Immature natural killer cell (primary cell): Measurements from ENCODE around the gene TIMD4. TPM values are rescaled to one million over a fixed set of nuclear protein-coding genes. Genes with fewer than 3 reads are reported as not detected.
"Not testable (repeated sequence)": the region's sequence is repeated elsewhere in the genome, so short reads cannot be mapped to it uniquely, and the experiment has no call there.

Source experiments
- DNase-seq, 3 donors: peaks; one replicate each; pipeline ENCODE4 v3.0.0; 2022; ENCODE audit warnings: mixed read lengths in 1 of 3
- H3K27ac Mint-ChIP-seq, 6 donors: one replicate each; pipeline ENCODE4 v1.8.0; 2020; ENCODE audit warnings: mixed read lengths in 6 of 6, mild to moderate bottlenecking in 5 of 6, inconsistent platforms in 4 of 6, moderate library complexity in 3 of 6
- H3K27me3 Mint-ChIP-seq, 3 donors: one replicate each; pipeline ENCODE4 v1.8.0; 2020 to 2021; ENCODE audit warnings: low read depth in 3 of 3, mild to moderate bottlenecking in 3 of 3, mixed read lengths in 3 of 3, moderate library complexity in 3 of 3, inconsistent platforms in 1 of 3
- H3K36me3 Mint-ChIP-seq, 3 donors: one replicate each; pipeline ENCODE4 v1.8.0; 2020; ENCODE audit warnings: mixed read lengths in 3 of 3, inconsistent platforms in 2 of 3, mild to moderate bottlenecking in 2 of 3
- H3K4me1 Mint-ChIP-seq, 2 donors: one replicate each; pipeline ENCODE4 v1.8.0; 2020; ENCODE audit warnings: inconsistent platforms in 2 of 2, mild to moderate bottlenecking in 2 of 2, mixed read lengths in 2 of 2, moderate library complexity in 1 of 2
- H3K4me3 Mint-ChIP-seq, 5 donors: one replicate each; pipeline ENCODE4 v1.8.0; 2020; ENCODE audit warnings: mild to moderate bottlenecking in 5 of 5, mixed read lengths in 5 of 5, inconsistent platforms in 3 of 5, moderate library complexity in 3 of 5
- H3K9me3 Mint-ChIP-seq, 6 donors: one replicate each; pipeline ENCODE4 v1.8.0; 2020; ENCODE audit warnings: mild to moderate bottlenecking in 6 of 6, mixed read lengths in 6 of 6, inconsistent platforms in 4 of 6, moderate library complexity in 3 of 6
- polyA plus RNA-seq, 3 donors: library from polyadenylated mRNA; unstranded; fragments of 300-500 nt; fragmentation: Illumina TruSeq; gene quantifications; one replicate each; pipeline ENCODE4 v1.2.3, GENCODE V29; 2021

TIMD4 gene
- polyA plus RNA-seq, 3 donors from 2014 or later: 0.43 TPM; not detected in 2

DNA sequence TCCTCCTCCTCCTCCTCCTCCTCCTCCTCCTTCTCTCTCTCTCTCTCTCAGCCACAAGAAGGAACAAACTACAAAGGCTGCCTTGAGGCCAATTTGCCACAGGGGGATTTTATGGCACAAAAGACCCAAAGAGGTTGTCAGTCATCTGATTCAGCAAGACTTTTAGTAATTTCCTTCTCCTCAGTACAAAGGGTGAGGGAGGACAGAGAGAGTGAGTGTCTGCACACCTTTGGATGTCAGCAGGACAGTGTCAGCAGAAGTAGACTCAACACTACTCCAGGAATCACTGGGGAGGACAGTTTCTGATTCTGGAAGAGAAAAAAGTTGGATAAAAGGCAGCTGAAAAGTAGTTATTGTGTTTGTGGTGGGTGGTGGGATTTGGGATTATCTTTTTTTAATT lies 13.6 kb downstream of the TIMD4 start:
- H3K27me3 Mint-ChIP-seq: peaks cover 0 to 5% (median 2%) of the 10 kb centered on the region in 3 donors
- H3K27ac Mint-ChIP-seq: peak overlapping the region in 2 of 6 donors; percentile 46 to 51
- no peak for DNase-seq
- H3K36me3 Mint-ChIP-seq: peaks cover 11 to 46% (median 14%) of the 10 kb centered on the region in 3 donors
- H3K4me1 Mint-ChIP-seq: peaks cover 3 to 15% of the 10 kb centered on the region in 2 donors
- H3K4me3 Mint-ChIP-seq: no peak overlapping the region
- H3K9me3 Mint-ChIP-seq: no peaks in the 10 kb centered on the region

DNA sequence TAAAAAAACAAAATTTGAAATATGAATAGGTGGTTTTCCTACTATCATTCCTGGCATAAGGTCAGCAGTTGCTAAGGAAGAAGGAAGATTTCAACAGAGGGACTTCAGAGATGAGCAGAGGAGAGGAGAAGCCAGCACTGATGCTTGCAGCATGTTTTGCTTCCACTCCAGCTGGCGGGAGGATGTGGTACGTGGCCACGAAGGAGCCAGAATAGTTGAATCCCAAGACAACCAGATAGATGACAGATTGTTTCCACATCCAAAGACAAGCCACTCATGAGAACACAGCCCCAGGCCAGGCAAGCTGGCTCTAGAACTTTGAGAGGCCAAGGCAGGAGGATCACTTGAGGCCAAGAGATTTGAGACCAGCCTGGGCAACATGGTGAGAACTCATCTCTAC lies 15.1 kb downstream of the TIMD4 start:
- Mint-ChIP-seq H3K4me1 (peaks cover 3 to 15% of the 10 kb centered on the region in 2 donors), H3K36me3 (peaks cover 8 to 41% (median 14%) of the 10 kb centered on the region in 3 donors), H3K27ac (peak overlapping the region in 2 of 6 donors; percentile 47 to 75), H3K9me3 (no peaks in the 10 kb centered on the region), H3K27me3 (peaks cover 0 to 5% (median 2%) of the 10 kb centered on the region in 3 donors), H3K4me3 (no peak overlapping the region)
- no peak for DNase-seq

DNA sequence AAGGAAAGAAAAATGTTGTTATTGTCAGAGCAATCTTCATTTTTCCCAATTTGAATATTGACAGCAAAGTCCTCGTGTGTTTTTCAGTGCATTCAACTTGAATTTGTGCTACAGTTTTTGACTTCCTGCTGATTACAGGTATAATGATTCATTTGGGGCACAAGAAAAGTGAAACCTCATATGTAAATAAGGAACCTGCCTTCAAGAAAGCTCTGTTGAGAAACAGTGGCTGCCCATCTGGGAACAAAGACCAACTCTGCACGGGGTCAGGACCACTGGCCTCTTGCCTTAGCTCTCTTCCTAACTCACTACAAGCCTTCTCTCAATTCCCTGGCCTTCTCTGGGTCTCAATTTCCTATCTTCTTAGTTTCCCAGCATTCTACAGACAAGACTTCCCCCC lies 21.0 kb downstream of the TIMD4 start:
- Mint-ChIP-seq H3K27me3 (peaks cover 0 to 3% (median 2%) of the 10 kb centered on the region in 3 donors), H3K9me3 (no peaks in the 10 kb centered on the region), H3K4me3 (peak overlapping the region in 1 of 5 donors; percentile 0), H3K36me3 (peaks cover 0 to 11% (median 4%) of the 10 kb centered on the region in 3 donors), H3K27ac (peak overlapping the region in 5 of 6 donors; percentile 38 to 87 (median 60)), H3K4me1 (peaks cover 11 to 15% of the 10 kb centered on the region in 2 donors)
- no peak for DNase-seq

DNA sequence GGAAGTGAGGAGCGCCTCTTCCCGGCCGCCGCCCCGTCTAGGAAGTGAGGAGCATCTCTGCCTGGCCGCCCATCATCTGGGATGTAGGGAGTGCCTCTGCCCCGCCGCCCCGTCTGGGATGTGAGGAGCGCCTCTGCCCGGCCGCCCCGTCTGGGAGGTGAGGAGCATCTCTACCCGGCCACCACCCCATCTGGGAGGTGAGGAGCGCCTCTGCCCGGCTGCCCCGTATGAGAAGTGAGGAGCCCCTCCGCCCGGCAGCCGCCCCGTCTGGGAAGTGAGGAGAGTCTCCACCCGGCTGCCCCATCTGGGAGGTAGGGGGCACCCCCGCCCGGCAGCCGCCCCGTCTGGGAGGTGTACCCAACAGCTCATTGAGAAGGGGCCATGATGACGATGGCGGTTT lies 22.6 kb downstream of the TIMD4 start:
- not testable (repeated sequence) for H3K36me3 Mint-ChIP-seq, DNase-seq, H3K27ac Mint-ChIP-seq, H3K4me3 Mint-ChIP-seq, H3K9me3 Mint-ChIP-seq, H3K27me3 Mint-ChIP-seq
- peaks cover 11 to 15% of the 10 kb centered on the region in 2 donors for H3K4me1 Mint-ChIP-seq

DNA sequence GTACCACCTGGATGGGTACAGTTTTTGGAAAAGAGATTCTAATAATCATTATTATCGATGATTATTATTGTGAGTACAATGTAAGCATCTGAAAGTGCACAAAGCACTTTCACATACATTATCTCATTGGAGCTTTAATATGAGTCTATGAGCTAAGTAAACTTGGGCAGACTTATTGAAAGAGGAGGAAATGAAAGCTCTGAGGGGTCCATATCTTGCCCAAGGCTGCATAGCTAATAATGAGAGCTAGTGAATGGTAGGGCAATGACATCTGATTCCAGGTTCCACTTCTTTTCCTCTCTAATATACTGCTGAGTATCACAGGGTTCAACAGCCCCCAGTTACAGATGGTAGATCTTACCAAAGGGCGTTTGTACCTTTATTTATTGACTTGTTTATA lies 26.1 kb downstream of the TIMD4 start:
- Mint-ChIP-seq H3K9me3 (no peaks in the 10 kb centered on the region), H3K27me3 (peaks cover 0 to 3% (median 2%) of the 10 kb centered on the region in 3 donors), H3K4me3 (no peak overlapping the region), H3K27ac (peak overlapping the region in 1 of 6 donors; percentile 32), H3K36me3 (peaks cover 0 to 5% (median 4%) of the 10 kb centered on the region in 3 donors), H3K4me1 (peaks cover 36 to 43% of the 10 kb centered on the region in 2 donors)
- DNase-seq: no peak

DNA sequence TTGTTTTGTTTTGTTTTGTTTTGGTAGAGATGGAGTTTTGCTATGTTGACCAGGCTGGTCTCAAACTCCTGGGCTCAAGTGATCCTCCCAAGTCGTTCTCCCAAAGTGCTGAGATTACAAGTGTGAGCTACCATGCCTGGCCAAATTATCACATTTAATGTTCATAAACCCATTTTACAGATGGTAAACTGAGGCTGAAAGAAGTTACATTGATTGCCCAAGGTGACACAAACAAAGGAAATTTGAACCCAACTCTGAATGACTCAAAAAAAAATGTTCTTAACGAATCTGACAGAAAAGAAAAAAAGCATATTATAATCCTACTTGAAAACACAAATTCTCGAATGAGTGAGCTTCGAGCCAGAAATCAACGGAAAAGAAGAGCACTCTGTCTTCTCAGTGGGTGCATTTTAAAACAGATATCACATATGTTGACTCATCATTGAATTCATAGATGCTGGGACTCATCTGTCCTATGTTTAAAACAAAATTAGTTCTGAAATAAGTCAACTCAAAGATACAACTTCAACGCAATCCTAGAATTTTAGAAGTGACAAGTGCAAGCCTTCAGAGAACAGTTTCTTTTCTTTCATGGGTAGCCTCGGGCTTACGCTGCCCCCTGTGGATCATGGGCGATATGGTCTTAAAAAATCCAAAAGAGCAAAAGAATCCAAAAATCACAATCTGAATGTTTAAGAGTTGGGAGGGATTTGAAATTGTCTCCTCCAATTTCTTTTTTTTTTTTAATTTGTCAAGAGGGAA lies 28.4 kb downstream of the TIMD4 start:
- H3K36me3 Mint-ChIP-seq: peaks cover 0 to 9% (median 6%) of the 10 kb centered on the region in 3 donors
- peaks cover 0 to 3% (median 2%) of the 10 kb centered on the region in 3 donors for H3K27me3 Mint-ChIP-seq
- peaks cover 50 to 58% of the 10 kb centered on the region in 2 donors for H3K4me1 Mint-ChIP-seq
- peak; percentile 58 to 64 (median 63) for DNase-seq
- H3K9me3 Mint-ChIP-seq: peaks cover 0 to 6% (median 0%) of the 10 kb centered on the region in 6 donors
- H3K27ac Mint-ChIP-seq: peak overlapping the region in 5 of 6 donors; percentile 24 to 81 (median 65)
- H3K4me3 Mint-ChIP-seq: peak overlapping the region in 4 of 5 donors; percentile 8 to 71 (median 56)

DNA sequence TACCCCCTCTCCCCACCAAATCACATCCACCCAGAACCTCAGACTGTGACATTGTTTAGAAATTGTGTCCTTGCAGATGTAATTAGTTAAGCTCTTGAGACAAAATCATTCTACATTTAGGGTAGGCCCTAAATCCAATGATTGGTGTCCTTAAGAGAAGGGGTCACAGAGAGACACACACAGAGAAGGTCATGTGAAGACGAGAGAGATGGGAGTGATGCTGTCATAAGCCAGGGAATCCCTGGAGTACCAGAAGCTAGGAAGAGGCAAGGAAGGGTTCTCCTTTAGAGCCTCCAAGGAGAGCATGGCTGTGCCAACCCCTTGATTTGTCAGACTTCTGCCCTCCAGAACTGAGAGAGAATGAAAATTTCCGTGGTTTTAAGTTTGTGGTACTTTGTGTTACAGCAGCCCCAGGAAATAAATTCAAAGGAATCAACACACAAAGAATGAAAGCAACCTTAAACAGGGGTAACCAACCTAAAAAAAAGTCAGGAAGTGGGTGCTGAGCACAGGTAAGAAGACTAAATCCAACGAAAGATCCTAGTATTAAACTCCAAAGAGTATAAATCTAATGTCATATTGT lies 33.6 kb downstream of the TIMD4 start:
- H3K9me3 Mint-ChIP-seq: peaks cover 0 to 6% (median 0%) of the 10 kb centered on the region in 6 donors
- H3K27ac Mint-ChIP-seq: peak overlapping the region; percentile 15 to 85 (median 70)
- no peak for DNase-seq
- H3K27me3 Mint-ChIP-seq: no peaks in the 10 kb centered on the region
- peaks cover 4 to 18% (median 12%) of the 10 kb centered on the region in 3 donors for H3K36me3 Mint-ChIP-seq
- H3K4me3 Mint-ChIP-seq: peak overlapping the region in 2 of 5 donors; percentile 21 to 40
- H3K4me1 Mint-ChIP-seq: peaks cover 69 to 93% of the 10 kb centered on the region in 2 donors

DNA sequence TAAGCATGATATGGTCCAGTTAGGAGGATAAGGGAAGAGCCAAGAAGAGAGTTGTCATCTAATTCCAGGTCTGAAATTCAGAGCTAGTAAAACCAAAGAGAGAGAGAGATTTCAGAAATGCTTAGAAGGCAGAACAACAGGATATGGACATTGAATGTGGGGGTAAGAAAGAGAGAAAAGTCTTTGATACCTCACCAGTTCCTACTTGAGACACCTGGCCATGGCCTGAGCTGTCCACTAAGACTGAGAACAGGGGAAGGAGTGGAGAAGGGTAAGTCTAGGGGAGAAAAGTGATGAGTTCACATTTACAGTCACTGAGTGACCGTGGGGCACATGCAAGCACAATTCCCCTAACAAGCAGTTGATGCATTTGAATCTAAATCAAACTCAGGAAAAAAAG lies 35.5 kb downstream of the TIMD4 start:
- peaks cover 55 to 83% of the 10 kb centered on the region in 2 donors for H3K4me1 Mint-ChIP-seq
- H3K4me3 Mint-ChIP-seq: no peak overlapping the region
- H3K9me3 Mint-ChIP-seq: peaks cover 0 to 6% (median 0%) of the 10 kb centered on the region in 6 donors
- H3K27me3 Mint-ChIP-seq: no peaks in the 10 kb centered on the region
- peaks cover 4 to 18% (median 12%) of the 10 kb centered on the region in 3 donors for H3K36me3 Mint-ChIP-seq
- no peak for DNase-seq
- peak overlapping the region in 3 of 6 donors; percentile 8 to 65 (median 37) for H3K27ac Mint-ChIP-seq

DNA sequence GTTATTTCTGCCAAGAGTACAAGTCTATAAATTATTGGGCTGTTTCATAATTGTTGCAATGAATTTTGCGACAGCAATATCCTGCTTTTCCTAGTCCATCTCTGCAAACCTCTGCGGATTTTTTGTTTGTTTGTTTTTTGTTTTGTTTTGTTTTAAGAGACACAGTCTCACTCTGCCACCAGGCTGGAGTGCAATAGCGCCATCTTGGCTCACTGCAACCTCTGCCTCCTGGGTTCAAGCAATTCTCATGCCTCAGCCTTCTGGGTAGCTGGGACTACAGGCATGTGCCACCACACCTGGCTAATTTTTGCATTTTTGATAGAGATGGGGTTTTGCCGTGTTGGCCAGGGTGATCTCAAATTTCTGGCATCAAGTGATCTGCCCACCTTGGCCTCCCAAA lies 37.3 kb downstream of the TIMD4 start:
- Mint-ChIP-seq H3K27ac (peak overlapping the region in 2 of 6 donors; percentile 40 to 61), H3K36me3 (peaks cover 4 to 15% (median 8%) of the 10 kb centered on the region in 3 donors), H3K4me1 (peaks cover 56 to 83% of the 10 kb centered on the region in 2 donors)
- not testable (repeated sequence) for H3K27me3 Mint-ChIP-seq, H3K4me3 Mint-ChIP-seq, H3K9me3 Mint-ChIP-seq, DNase-seq

DNA sequence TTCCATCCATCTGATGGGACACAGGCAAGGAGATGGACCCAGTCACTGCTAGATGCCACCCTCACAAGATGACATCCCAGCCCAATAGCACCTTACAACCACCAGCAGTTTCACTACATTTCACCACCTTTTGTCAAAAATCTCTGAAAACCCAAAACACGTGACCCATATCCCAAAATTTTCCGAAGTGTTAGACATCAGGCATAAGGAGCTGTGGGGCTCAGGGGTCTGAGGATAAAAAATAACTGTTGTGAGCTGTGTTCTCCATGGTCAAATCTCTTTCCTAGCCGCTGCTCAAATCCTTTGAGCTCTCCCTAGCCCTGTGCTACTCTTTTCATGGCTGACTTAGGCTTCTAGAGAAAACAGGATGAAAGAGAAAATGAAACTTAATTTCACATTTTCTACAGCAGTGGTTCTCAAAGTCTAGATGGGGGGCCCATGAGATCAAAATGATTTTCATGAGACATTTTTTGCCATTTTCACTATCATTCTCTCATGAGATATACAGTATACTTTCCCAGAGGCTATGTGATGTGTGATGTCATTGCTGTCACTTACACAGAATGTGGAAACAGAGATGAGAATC lies 40.7 kb downstream of the TIMD4 start:
- DNase-seq: peak; percentile 21 to 35 (median 25)
- Mint-ChIP-seq H3K4me1 (peaks cover 56 to 83% of the 10 kb centered on the region in 2 donors), H3K36me3 (peaks cover 3 to 14% (median 9%) of the 10 kb centered on the region in 3 donors), H3K27me3 (no peaks in the 10 kb centered on the region), H3K9me3 (no peaks in the 10 kb centered on the region), H3K27ac (peak overlapping the region; percentile 55 to 88 (median 84)), H3K4me3 (peak overlapping the region; percentile 58 to 75 (median 65))

DNA sequence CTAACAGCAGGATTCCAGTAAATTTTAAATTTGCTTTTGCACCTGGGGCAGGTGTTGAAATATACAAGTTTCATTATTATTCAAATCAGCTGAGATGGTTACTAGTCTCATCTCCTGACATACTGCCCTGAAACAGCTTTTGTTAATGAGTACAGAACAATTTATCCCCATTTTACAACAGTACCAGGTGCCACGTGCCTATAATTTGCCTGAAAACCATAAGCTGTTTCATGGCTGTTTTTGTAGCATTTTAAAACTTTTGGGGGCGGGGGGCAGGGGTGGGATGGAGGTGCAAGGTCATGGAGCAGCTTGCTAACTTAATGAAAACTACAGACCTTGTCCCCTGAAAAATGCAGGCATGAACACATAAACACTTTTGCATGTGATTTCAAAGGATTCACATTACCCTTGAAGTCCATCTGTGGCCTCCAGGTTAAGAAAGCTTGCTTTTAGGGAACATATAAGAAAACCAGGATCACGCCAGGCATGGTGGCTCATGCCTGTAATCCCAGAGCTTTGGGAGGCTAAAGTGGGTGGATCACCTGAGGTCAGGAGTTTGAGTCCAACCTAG lies 42.1 kb downstream of the TIMD4 start:
- H3K9me3 Mint-ChIP-seq: no peaks in the 10 kb centered on the region
- peak overlapping the region in 3 of 5 donors; percentile 35 to 53 (median 46) for H3K4me3 Mint-ChIP-seq
- H3K36me3 Mint-ChIP-seq: peaks cover 0 to 8% (median 7%) of the 10 kb centered on the region in 3 donors
- H3K4me1 Mint-ChIP-seq: peaks cover 57 to 86% of the 10 kb centered on the region in 2 donors
- peak overlapping the region; percentile 66 to 90 (median 84) for H3K27ac Mint-ChIP-seq
- DNase-seq: no peak
- H3K27me3 Mint-ChIP-seq: no peaks in the 10 kb centered on the region

DNA sequence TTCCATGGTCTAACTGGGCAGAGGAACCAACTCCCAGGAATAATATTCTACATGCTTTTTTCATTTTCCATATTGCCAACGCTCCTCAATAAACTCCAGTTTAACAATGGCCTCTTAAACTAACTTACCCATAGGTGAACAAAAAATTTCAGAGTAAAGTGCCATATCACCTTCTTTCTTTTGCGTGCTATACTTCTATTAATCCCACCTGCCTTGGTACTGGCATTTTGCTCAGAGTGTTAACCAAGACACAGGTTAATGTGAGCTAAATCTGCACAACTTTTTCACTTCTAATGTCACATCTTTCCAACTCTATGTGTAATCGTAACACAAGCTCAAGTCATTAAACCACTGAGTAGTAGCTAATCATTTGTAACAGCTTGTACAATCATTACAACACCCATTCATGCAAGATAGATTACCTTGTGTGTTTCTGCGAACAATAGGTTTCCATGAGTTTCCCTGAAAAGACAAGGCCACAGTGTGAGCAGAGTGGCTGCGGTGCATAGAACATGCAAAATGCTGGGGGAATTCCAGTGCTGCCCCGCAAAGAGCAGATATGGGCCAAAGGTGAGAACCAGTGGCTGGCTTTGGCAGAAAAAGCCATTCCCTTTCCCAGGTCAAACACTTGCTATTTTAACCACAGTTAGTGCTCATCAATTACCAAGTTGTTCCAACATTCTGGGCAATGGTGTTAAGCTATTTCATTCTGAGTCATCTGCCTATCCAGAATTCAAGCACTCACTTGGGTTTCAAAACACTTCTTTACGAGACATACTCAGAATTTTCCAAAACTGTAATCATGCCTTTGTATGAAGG lies 42.8 kb downstream of the TIMD4 start:
- Mint-ChIP-seq H3K4me3 (peak overlapping the region; percentile 36 to 53 (median 46)), H3K9me3 (no peaks in the 10 kb centered on the region), H3K36me3 (peaks cover 0 to 8% (median 7%) of the 10 kb centered on the region in 3 donors), H3K4me1 (peaks cover 64 to 87% of the 10 kb centered on the region in 2 donors), H3K27me3 (no peaks in the 10 kb centered on the region), H3K27ac (peak overlapping the region; percentile 66 to 90 (median 84))
- DNase-seq: peak; percentile 46 to 61 (median 54)
